Measurements from ENCODE around the gene C2CD3. TPM values are rescaled to one million over a fixed set of nuclear protein-coding genes. Genes with fewer than 3 reads are reported as not detected.

C2CD3 gene
- total RNA-seq, 1 experiment from 2014 or later, result 22.0 TPM

GRCh38 chr11:74007691-74008372 lies 163.0 kb downstream of the C2CD3 start:
- Histone ChIP-seq H4K20me1 (ENCODE audit: control insufficient read depth, insufficient read depth, insufficient read length) (no peaks in the 10 kb centered on the region), H2AK5ac (ENCODE audit: insufficient read length, low read length) (no peak overlapping the region), H4K5ac (ENCODE audit: insufficient read length, low read depth, low read length) (no peak overlapping the region), H3K4ac (ENCODE audit: low read depth, low read length) (no peak overlapping the region), H3K79me1 (ENCODE audit: insufficient read depth, low read depth, low read length, poor library complexity, severe bottlenecking) (no peaks in the 10 kb centered on the region), H2BK12ac (ENCODE audit: insufficient read length, low read depth, low read length) (no peak overlapping the region), H3K27ac (ENCODE audit: insufficient read length, low read depth, low read length) (no peak overlapping the region), H2BK20ac (ENCODE audit: low read depth, low read length, poor library complexity, severe bottlenecking) (no peak overlapping the region), H2AFZ (ENCODE audit: low read length) (no peak overlapping the region), H2BK120ac (ENCODE audit: low read depth, low read length, poor library complexity, severe bottlenecking) (no peak overlapping the region), H3K23me2 (ENCODE audit: insufficient read length, low read depth, low read length, poor library complexity, severe bottlenecking) (no peaks in the 10 kb centered on the region), H3K18ac (ENCODE audit: insufficient read length, low read depth, low read length) (no peak overlapping the region), H3T11ph (ENCODE audit: low read length) (no peak overlapping the region), H3K14ac (ENCODE audit: insufficient read depth, low read length) (no peak overlapping the region; the same call in 1 of the 2 replicates), H4K8ac (replicated peaks; ENCODE audit: insufficient read length, low read depth, low read length) (no peak overlapping the region), H3K56ac (ENCODE audit: insufficient read length, low read depth, low read length) (no peak overlapping the region), H3K27me3 (ENCODE audit: insufficient read depth, low read length) (no peaks in the 10 kb centered on the region), H3K79me2 (ENCODE audit: insufficient read depth, low read length) (no peaks in the 10 kb centered on the region), H4K91ac (ENCODE audit: insufficient read length, low read depth, low read length) (no peak overlapping the region), H2BK5ac (ENCODE audit: insufficient read length, low read length) (no peak overlapping the region), H3K9ac (ENCODE audit: extremely low read depth, insufficient read length, low read length) (no peak overlapping the region), H3K9me3 (ENCODE audit: control insufficient read depth, low read depth, low read length) (no peaks in the 10 kb centered on the region), H3K4me2 (ENCODE audit: insufficient read depth, insufficient read length, low read length) (no peak overlapping the region), H2BK15ac (ENCODE audit: low read depth, low read length) (no peak overlapping the region), H3K4me1 (ENCODE audit: insufficient read depth, low read length) (no peaks in the 10 kb centered on the region), H3K23ac (ENCODE audit: insufficient read length, low read depth, low read length) (no peak overlapping the region)
- no CpG with 5 or more reads among the region's 6 CpGs for WGBS (ENCODE audit: extremely low coverage, insufficient read length, low lambda C conversion rate)
- Mint-ChIP-seq H3K4me1 (peaks cover 13 to 27% of the 10 kb centered on the region in 2 experiments), H3K9me3 (no peaks in the 10 kb centered on the region), H3K27ac (no peak overlapping the region), H3K27me3 (ENCODE audit: low read depth) (no peaks in the 10 kb centered on the region), H3K4me3 (no peak overlapping the region), H3K36me3 (ENCODE audit: insufficient read depth in 1 of 3, low read depth in 3 of 3) (peaks cover 0 to 3% (median 2%) of the 10 kb centered on the region in 3 experiments; a peak in 2 of 7 replicates)
- no peak for TF ChIP-seq CTCF (conservative IDR thresholded peaks at IDR 0.05)
- no peak for DNase-seq

Measured in H9 (cell line).